ENCODE data around the gene AR.

The AR gene

DNA sequence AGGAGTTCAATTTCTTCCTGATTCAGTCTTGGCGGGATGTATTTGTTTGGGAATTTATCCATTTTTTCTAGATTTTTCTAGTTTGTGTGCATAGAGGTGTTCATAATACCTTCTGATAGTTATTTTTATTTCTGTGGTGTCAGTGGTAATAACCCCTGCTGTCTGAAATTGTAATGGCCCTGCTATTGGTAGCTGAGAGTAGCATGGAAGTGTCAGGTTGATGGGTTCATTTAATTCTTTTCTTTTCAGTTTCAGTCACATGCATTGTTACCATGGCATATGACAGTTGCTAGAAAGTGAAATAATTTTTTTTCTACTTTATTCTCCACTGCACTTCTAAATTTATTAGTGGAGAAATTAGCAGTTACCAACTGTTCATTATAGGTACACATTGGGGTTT lies 20.7 kb downstream of the AR start:
- Histone ChIP-seq H3K9ac (ENCODE audit: low read length) (no peak overlapping the region), H3K79me2 (ENCODE audit: insufficient read depth, low read length) (no peaks in the 10 kb centered on the region), H3K27ac (ENCODE audit: low read depth, low read length) (no peak overlapping the region), H3K4me3 (ENCODE audit: insufficient read depth, low read length, poor library complexity, severe bottlenecking) (no peak overlapping the region), H3K9me3 (ENCODE audit: insufficient read depth, low read length) (no peaks in the 10 kb centered on the region), H3K4me2 (ENCODE audit: low read depth, low read length, poor library complexity, severe bottlenecking) (no peak overlapping the region), H3K27me3 (ENCODE audit: low read length) (no peaks in the 10 kb centered on the region), H3K9me2 (replicated peaks; ENCODE audit: insufficient read depth, low read length) (no peaks in the 10 kb centered on the region), H4K20me1 (ENCODE audit: low read depth, low read length) (no peaks in the 10 kb centered on the region), H2AFZ (ENCODE audit: low read depth, low read length, severe bottlenecking) (no peak overlapping the region), H3K36me3 (ENCODE audit: low read length) (no peaks in the 10 kb centered on the region), H3F3A (ENCODE audit: insufficient read depth) (no peaks in the 10 kb centered on the region)
- no peak for TF ChIP-seq EZH2phosphoT487 (conservative IDR thresholded peaks at IDR 0.05; ENCODE audit: low read length)
- TF ChIP-seq, protein P1, sequence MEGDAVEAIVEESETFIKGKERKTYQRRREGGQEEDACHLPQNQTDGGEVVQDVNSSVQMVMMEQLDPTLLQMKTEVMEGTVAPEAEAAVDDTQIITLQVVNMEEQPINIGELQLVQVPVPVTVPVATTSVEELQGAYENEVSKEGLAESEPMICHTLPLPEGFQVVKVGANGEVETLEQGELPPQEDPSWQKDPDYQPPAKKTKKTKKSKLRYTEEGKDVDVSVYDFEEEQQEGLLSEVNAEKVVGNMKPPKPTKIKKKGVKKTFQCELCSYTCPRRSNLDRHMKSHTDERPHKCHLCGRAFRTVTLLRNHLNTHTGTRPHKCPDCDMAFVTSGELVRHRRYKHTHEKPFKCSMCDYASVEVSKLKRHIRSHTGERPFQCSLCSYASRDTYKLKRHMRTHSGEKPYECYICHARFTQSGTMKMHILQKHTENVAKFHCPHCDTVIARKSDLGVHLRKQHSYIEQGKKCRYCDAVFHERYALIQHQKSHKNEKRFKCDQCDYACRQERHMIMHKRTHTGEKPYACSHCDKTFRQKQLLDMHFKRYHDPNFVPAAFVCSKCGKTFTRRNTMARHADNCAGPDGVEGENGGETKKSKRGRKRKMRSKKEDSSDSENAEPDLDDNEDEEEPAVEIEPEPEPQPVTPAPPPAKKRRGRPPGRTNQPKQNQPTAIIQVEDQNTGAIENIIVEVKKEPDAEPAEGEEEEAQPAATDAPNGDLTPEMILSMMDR (IDR thresholded peaks at IDR 0.05; ENCODE audit: insufficient read depth, low read length, poor library complexity, severe bottlenecking) = no peak

DNA sequence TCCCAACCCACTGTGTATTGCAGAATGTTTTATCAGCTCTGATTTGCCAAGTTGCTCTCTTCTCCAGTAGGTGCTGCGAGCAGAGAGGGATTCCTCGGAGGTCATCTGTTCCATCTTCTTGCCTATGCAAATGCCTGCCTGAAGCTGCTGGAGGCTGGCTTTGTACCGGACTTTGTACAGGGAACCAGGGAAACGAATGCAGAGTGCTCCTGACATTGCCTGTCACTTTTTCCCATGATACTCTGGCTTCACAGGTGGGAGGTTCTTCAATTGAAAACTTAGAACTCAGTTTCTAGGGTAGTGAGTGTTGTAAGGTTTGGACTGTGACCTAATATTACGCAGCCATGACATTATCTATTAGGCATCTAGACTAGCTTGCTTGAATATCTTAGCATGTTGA lies 24.9 kb downstream of the AR start:
- Histone ChIP-seq H3K36me3 (ENCODE audit: low read length) (no peaks in the 10 kb centered on the region), H3K27ac (ENCODE audit: low read depth, low read length) (no peak overlapping the region), H3K9me3 (ENCODE audit: insufficient read depth, low read length) (no peaks in the 10 kb centered on the region), H3K9ac (ENCODE audit: low read length) (no peak overlapping the region), H3K4me3 (ENCODE audit: insufficient read depth, low read length, poor library complexity, severe bottlenecking) (no peak overlapping the region), H3K4me2 (ENCODE audit: low read depth, low read length, poor library complexity, severe bottlenecking) (no peak overlapping the region), H4K20me1 (ENCODE audit: low read depth, low read length) (no peaks in the 10 kb centered on the region), H3K79me2 (ENCODE audit: insufficient read depth, low read length) (no peaks in the 10 kb centered on the region), H2AFZ (ENCODE audit: low read depth, low read length, severe bottlenecking) (no peak overlapping the region), H3K9me2 (replicated peaks; ENCODE audit: insufficient read depth, low read length) (no peaks in the 10 kb centered on the region), H3F3A (ENCODE audit: insufficient read depth) (no peaks in the 10 kb centered on the region), H3K27me3 (ENCODE audit: low read length) (no peaks in the 10 kb centered on the region)
- TF ChIP-seq, protein P1 (IDR thresholded peaks at IDR 0.05; ENCODE audit: insufficient read depth, low read length, poor library complexity, severe bottlenecking) = no peak
- no peak for TF ChIP-seq EZH2phosphoT487 (conservative IDR thresholded peaks at IDR 0.05; ENCODE audit: low read length)

DNA sequence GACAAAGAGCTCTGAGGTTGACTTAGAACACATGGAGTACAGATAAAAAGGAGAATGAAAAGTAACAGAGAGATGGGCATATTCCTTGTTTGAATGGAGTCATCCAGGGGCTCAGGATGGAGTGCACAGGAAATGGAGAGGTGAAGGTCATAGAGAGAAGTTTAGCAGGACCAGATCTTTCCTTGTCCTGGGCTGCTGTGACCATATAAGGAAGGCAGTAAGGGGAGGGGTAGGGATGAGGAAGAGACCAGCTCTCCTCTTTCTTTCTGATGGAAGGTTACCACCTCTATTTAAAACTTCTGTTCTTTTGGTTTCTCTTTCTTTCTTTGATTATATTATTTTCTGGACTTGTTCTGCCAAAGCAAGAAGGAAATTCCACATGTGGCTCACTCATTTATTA lies 27.0 kb downstream of the AR start:
- H3K9ac ChIP-seq (ENCODE audit: low read length) = no peak overlapping the region
- no peak overlapping the region for H2AFZ ChIP-seq (ENCODE audit: low read depth, low read length, severe bottlenecking)
- H3K4me3 ChIP-seq (ENCODE audit: insufficient read depth, low read length, poor library complexity, severe bottlenecking) = no peak overlapping the region
- H3K27ac ChIP-seq (ENCODE audit: low read depth, low read length) = no peak overlapping the region
- H3K36me3 ChIP-seq (ENCODE audit: low read length) = no peaks in the 10 kb centered on the region
- no peaks in the 10 kb centered on the region for H3K9me3 ChIP-seq (ENCODE audit: insufficient read depth, low read length)
- H3K27me3 ChIP-seq (ENCODE audit: low read length) = no peaks in the 10 kb centered on the region
- no peaks in the 10 kb centered on the region for H3K9me2 ChIP-seq (replicated peaks; ENCODE audit: insufficient read depth, low read length)
- no peaks in the 10 kb centered on the region for H3K79me2 ChIP-seq (ENCODE audit: insufficient read depth, low read length)
- H3K4me2 ChIP-seq (ENCODE audit: low read depth, low read length, poor library complexity, severe bottlenecking) = no peak overlapping the region
- no peaks in the 10 kb centered on the region for H4K20me1 ChIP-seq (ENCODE audit: low read depth, low read length)
- H3F3A ChIP-seq (ENCODE audit: insufficient read depth) = no peaks in the 10 kb centered on the region
- no peak for TF ChIP-seq EZH2phosphoT487 (conservative IDR thresholded peaks at IDR 0.05; ENCODE audit: low read length)

DNA sequence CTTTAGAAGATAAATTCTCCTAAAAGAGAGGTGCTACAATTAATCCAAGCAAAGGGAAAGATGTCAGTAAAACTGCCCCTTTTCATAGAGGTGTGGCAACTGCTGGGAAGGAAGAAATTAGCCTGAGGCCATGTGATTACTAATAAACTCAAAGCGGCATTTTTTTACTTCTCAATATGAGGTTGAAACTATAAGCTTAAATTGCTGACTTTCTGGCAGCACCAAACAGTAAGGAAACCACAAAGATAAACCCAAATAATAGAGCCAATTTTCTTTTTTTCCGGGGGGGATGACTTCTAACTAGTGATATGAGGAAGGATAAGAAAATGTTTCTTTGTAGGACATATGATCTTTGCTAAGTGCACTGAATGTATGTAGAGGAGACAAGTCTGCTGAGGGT lies 30.9 kb downstream of the AR start:
- Histone ChIP-seq H3K9me3 (ENCODE audit: insufficient read depth, low read length) (no peaks in the 10 kb centered on the region), H4K20me1 (ENCODE audit: low read depth, low read length) (no peaks in the 10 kb centered on the region), H3F3A (ENCODE audit: insufficient read depth) (no peaks in the 10 kb centered on the region), H3K27ac (ENCODE audit: low read depth, low read length) (no peak overlapping the region), H3K4me3 (ENCODE audit: insufficient read depth, low read length, poor library complexity, severe bottlenecking) (no peak overlapping the region), H3K79me2 (ENCODE audit: insufficient read depth, low read length) (no peaks in the 10 kb centered on the region), H3K4me2 (ENCODE audit: low read depth, low read length, poor library complexity, severe bottlenecking) (no peak overlapping the region), H3K9ac (ENCODE audit: low read length) (no peak overlapping the region), H2AFZ (ENCODE audit: low read depth, low read length, severe bottlenecking) (no peak overlapping the region), H3K9me2 (replicated peaks; ENCODE audit: insufficient read depth, low read length) (no peaks in the 10 kb centered on the region), H3K36me3 (ENCODE audit: low read length) (no peaks in the 10 kb centered on the region), H3K27me3 (ENCODE audit: low read length) (no peaks in the 10 kb centered on the region)
- TF ChIP-seq, protein P1 (IDR thresholded peaks at IDR 0.05; ENCODE audit: insufficient read depth, low read length, poor library complexity, severe bottlenecking) = no peak
- no peak for TF ChIP-seq EZH2phosphoT487 (conservative IDR thresholded peaks at IDR 0.05; ENCODE audit: low read length)

All from SU-DHL-6 (cell line).